Measurements from ENCODE around the gene PIGW.

DNA sequence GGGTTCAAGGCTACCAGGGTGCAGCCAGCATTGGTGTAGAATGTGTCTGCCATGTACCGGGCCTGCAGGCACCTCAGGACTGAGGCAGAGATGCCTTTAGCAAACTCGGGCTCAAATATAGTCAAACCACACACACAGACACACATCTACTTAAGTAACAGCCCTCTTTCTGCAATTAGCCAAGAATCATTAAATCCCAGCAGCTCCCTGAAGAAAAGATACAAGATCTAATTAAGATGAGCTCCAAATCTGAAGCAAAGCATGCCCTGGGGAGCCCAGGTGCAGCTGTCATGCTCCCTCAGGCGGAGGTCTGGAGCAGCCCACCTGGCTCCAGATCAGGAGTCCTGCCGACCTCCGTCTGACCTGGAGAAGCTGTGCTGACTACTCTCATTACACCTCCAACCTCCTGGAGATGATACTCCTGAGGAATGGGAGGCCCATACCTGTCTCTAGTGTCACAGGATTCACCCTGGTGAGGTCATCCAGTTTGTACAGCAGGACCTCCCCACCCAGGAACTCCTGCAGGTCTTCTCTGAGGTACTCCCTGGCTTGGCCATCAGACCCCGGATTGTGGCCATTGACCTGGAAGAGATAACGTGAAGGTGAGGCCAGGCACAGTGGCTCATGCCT is 7.1 kb upstream of the PIGW start:
- TF ChIP-seq CTCF (IDR thresholded peaks at IDR 0.05; ENCODE audit: insufficient read depth, low read length) (no peak), REST (IDR thresholded peaks at IDR 0.05; ENCODE audit: insufficient replicate concordance, low read depth) (no peak), POLR2AphosphoS5 (IDR thresholded peaks at IDR 0.05; ENCODE audit: low read depth) (no peak), SPI1 (IDR thresholded peaks at IDR 0.05; ENCODE audit: borderline replicate concordance, low read depth) (no peak), GABPA (IDR thresholded peaks at IDR 0.05; ENCODE audit: low read depth) (no peak)
